ENCODE results near the gene PIPOX. TPM values are rescaled to one million over a fixed set of nuclear protein-coding genes. Genes with fewer than 3 reads are reported as not detected.

PIPOX gene
- total RNA-seq, 4 donors from 2014 or later = 0.58 to 1.7 (median 0.93) TPM; not detected in 1

GRCh38 chr17:29068818-29069217 lies 25.9 kb downstream of the PIPOX start:
- Histone ChIP-seq H3K27ac (no peak overlapping the region), H3K4me1 (no peaks in the 10 kb centered on the region), H3K27me3 (no peaks in the 10 kb centered on the region), H3K9me3 (no peaks in the 10 kb centered on the region), H3K36me3 (no peaks in the 10 kb centered on the region), H3K4me3 (replicated peaks in 1 of 3) (no peak overlapping the region)
- no peak for DNase-seq
- TF ChIP-seq CTCF (IDR thresholded peaks at IDR 0.05) (no peak), POLR2A (IDR thresholded peaks at IDR 0.05) (no peak)
- intact Hi-C loops (cut with DNase I) = no loop called here
- WGBS, 2 donors = 81 to 83% methylated on average over 10 of the region's 10 CpGs

- Histone ChIP-seq H3K4me1 (no peaks in the 10 kb centered on the region), H3K27me3 (no peaks in the 10 kb centered on the region), H3K4me3 (replicated peaks in 1 of 3) (no peak overlapping the region), H3K36me3 (no peaks in the 10 kb centered on the region), H3K9me3 (no peaks in the 10 kb centered on the region), H3K27ac (no peak overlapping the region)
- WGBS, 2 donors = 50 to 55% methylated on average over 19 of the region's 19 CpGs
- intact Hi-C loops (cut with DNase I) = no loop called here
- no peak for DNase-seq
- TF ChIP-seq POLR2A (IDR thresholded peaks at IDR 0.05) (no peak), CTCF (IDR thresholded peaks at IDR 0.05) (no peak)
These were observed 26.6 kb downstream of the PIPOX start for GRCh38 chr17:29069526-29070041.

- DNase-seq = no peak
- no peaks in the 10 kb centered on the region for H3K36me3 ChIP-seq
- no peaks in the 10 kb centered on the region for H3K27me3 ChIP-seq
- H3K4me1 ChIP-seq = no peaks in the 10 kb centered on the region
- intact Hi-C loops (cut with DNase I) = no loop called here
- TF ChIP-seq CTCF (IDR thresholded peaks at IDR 0.05) (no peak), POLR2A (IDR thresholded peaks at IDR 0.05) (no peak)
- WGBS, 2 donors = 56 to 65% methylated on average over 10 of the region's 10 CpGs
- no peak overlapping the region for H3K27ac ChIP-seq
- H3K9me3 ChIP-seq = no peaks in the 10 kb centered on the region
- no peak overlapping the region for H3K4me3 ChIP-seq (replicated peaks in 1 of 3)
These were observed 27.4 kb downstream of the PIPOX start for GRCh38 chr17:29070308-29070707.

GRCh38 chr17:29070781-29071180 lies 27.8 kb downstream of the PIPOX start:
- no peak overlapping the region for H3K27ac ChIP-seq
- 80 to 86% methylated on average over 9 of the region's 9 CpGs for WGBS, 2 donors
- intact Hi-C loops (cut with DNase I) = no loop called here
- no peak for DNase-seq
- no peaks in the 10 kb centered on the region for H3K4me1 ChIP-seq
- TF ChIP-seq CTCF (IDR thresholded peaks at IDR 0.05) (no peak), POLR2A (IDR thresholded peaks at IDR 0.05) (no peak)
- H3K4me3 ChIP-seq (replicated peaks in 1 of 3) = no peak overlapping the region
- H3K9me3 ChIP-seq = no peaks in the 10 kb centered on the region
- H3K36me3 ChIP-seq = no peaks in the 10 kb centered on the region
- H3K27me3 ChIP-seq = no peaks in the 10 kb centered on the region

- intact Hi-C loops (cut with DNase I) = no loop called here
- TF ChIP-seq POLR2A (IDR thresholded peaks at IDR 0.05) (no peak), CTCF (IDR thresholded peaks at IDR 0.05) (no peak)
- no peaks in the 10 kb centered on the region for H3K36me3 ChIP-seq
- DNase-seq = no peak
- no peak overlapping the region for H3K27ac ChIP-seq
- no peaks in the 10 kb centered on the region for H3K27me3 ChIP-seq
- WGBS, 2 donors = 94 to 95% methylated on average over 1 of the region's 1 CpG
- no peaks in the 10 kb centered on the region for H3K9me3 ChIP-seq
- H3K4me1 ChIP-seq = no peaks in the 10 kb centered on the region
- H3K4me3 ChIP-seq (replicated peaks in 1 of 3) = no peak overlapping the region
These were observed 28.4 kb downstream of the PIPOX start for GRCh38 chr17:29071303-29071702.
